GM12878 (cell line): ENCODE results near the gene NANOS2.
"Not testable (repeated sequence)": the region's sequence is repeated elsewhere in the genome, so short reads cannot be mapped to it uniquely, and the experiment has no call there.

Experiments used
- ATF2 ChIP-seq: IDR thresholded peaks from 2 replicates; pipeline ENCODE4 v1.6.1; 2012; ENCODE audit warnings: low read length, inconsistent platforms
- BHLHE40 ChIP-seq, 2 experiments: fragments of 450-650 bp in 1 of 2; IDR thresholded peaks; 2 replicates each; pipeline ENCODE4 v1.6.1; 2011 to 2017; ENCODE audit warnings: low read depth in 2 of 2, borderline replicate concordance in 1 of 2, improper control_type of control experiment in 1 of 2, low read length in 1 of 2, mild to moderate bottlenecking in 1 of 2
- BRCA1 ChIP-seq: IDR thresholded peaks from 2 replicates; pipeline ENCODE4 v1.6.1; 2011; ENCODE audit warnings: low read depth, low read length, improper control_type of control experiment
- CEBPB ChIP-seq, 2 experiments: fragments of 150-350 bp in 1 of 2; IDR thresholded peaks; 2 replicates each; pipeline ENCODE4 v1.6.1; 2012 to 2014; ENCODE audit warnings: low read depth in 2 of 2, low read length in 2 of 2, borderline replicate concordance in 1 of 2, inconsistent platforms in 1 of 2
- CTCF ChIP-seq, 3 experiments: IDR thresholded peaks in 2 of 3; conservative IDR thresholded peaks in 1 of 3; 2 replicates each; pipeline ENCODE4 v1.5.1; 2011; ENCODE audit warnings: low read depth in 3 of 3, low read length in 3 of 3, mild to moderate bottlenecking in 3 of 3, control low read depth in 2 of 3, moderate library complexity in 2 of 3, inconsistent platforms in 1 of 3, mixed read lengths in 1 of 3; ENCODE audit not compliant: control insufficient read depth in 2 of 3, insufficient read depth in 1 of 3; ENCODE audit errors: extremely low read depth in 1 of 3
- EP300 ChIP-seq, 2 experiments: fragments of 150-350 bp in 1 of 2; IDR thresholded peaks; 2 replicates each; pipeline ENCODE4 v1.6.1; 2011 to 2012; ENCODE audit warnings: low read depth in 2 of 2, low read length in 2 of 2, borderline replicate concordance in 1 of 2, improper control_type of control experiment in 1 of 2, inconsistent platforms in 1 of 2; ENCODE audit not compliant: control insufficient read depth in 1 of 2
- ETV6 ChIP-seq, 2 experiments: fragments of 450-650 bp in 1 of 2; IDR thresholded peaks in 1 of 2; conservative IDR thresholded peaks in 1 of 2; 2 replicates each; pipeline ENCODE4 v1.6.1; 2014; ENCODE audit warnings: antibody characterized with exemption in 1 of 2, borderline replicate concordance in 1 of 2, low read depth in 1 of 2, mild to moderate bottlenecking in 1 of 2, moderate library complexity in 1 of 2
- EZH2 ChIP-seq: IDR thresholded peaks from 2 replicates; pipeline ENCODE4 v1.6.1; 2012; ENCODE audit warnings: low read depth, mild to moderate bottlenecking, control low read depth, inconsistent platforms, low read length, borderline replicate concordance; ENCODE audit not compliant: control insufficient read depth
- HDAC2 ChIP-seq: fragments of 200-600 bp; sonication (generic); IDR thresholded peaks from 2 replicates; pipeline ENCODE4 v1.6.1; 2017
- MAX ChIP-seq: IDR thresholded peaks from 2 replicates; pipeline ENCODE4 v1.6.1; 2012; ENCODE audit warnings: low read depth, low read length, improper control_type of control experiment
- NRF1 ChIP-seq: conservative IDR thresholded peaks from 2 replicates; pipeline ENCODE4 v1.6.1; 2011; ENCODE audit warnings: mild to moderate bottlenecking, low read depth, low read length, improper control_type of control experiment
- RAD21 ChIP-seq: IDR thresholded peaks from 2 replicates; pipeline ENCODE4 v1.6.1; 2011; ENCODE audit warnings: mild to moderate bottlenecking, low read depth, low read length, moderate library complexity; ENCODE audit not compliant: insufficient read depth
- YY1 ChIP-seq: IDR thresholded peaks from 2 replicates; pipeline ENCODE4 v1.6.1; 2011; ENCODE audit warnings: low read depth, mild to moderate bottlenecking, low read length

GRCh38 chr19:45867241-45867640 lies 47.3 kb downstream of the NANOS2 start:
- not testable (repeated sequence) for TF ChIP-seq HDAC2; RAD21; ETV6 (conservative IDR thresholded peaks at IDR 0.05 in 1 of 2, IDR thresholded peaks at IDR 0.05 in 1 of 2; ENCODE audit: borderline replicate concordance in 1 of 2, low read depth in 1 of 2); CTCF (IDR thresholded peaks at IDR 0.05 in 2 of 3, conservative IDR thresholded peaks at IDR 0.05 in 1 of 3; ENCODE audit: control insufficient read depth in 2 of 3, extremely low read depth in 1 of 3, insufficient read depth in 1 of 3, low read depth in 3 of 3, low read length in 3 of 3); CEBPB (IDR thresholded peaks at IDR 0.05; ENCODE audit: borderline replicate concordance in 1 of 2, low read depth in 2 of 2, low read length in 2 of 2); EZH2; MAX; EP300 (IDR thresholded peaks at IDR 0.05; ENCODE audit: borderline replicate concordance in 1 of 2, control insufficient read depth in 1 of 2, low read depth in 2 of 2, low read length in 2 of 2); ATF2; BRCA1; YY1; BHLHE40 (IDR thresholded peaks at IDR 0.05; ENCODE audit: borderline replicate concordance in 1 of 2, low read depth in 2 of 2, low read length in 1 of 2); NRF1
